GM19455 (cell line): Measurements from ENCODE around the gene SPRY4.
"Not testable (repeated sequence)": the region's sequence is repeated elsewhere in the genome, so short reads cannot be mapped to it uniquely, and the experiment has no call there.

Experiments
- ATAC-seq: cut with Tn5 transposase; IDR thresholded peaks from one replicate; pipeline ENCODE4 v1.9.1; 2021; ENCODE audit not compliant: unreplicated experiment

SPRY4 gene

GRCh38 chr5:142295960-142296860, 28.6 kb downstream of the SPRY4 start:
- ATAC-seq = no peak

DNA sequence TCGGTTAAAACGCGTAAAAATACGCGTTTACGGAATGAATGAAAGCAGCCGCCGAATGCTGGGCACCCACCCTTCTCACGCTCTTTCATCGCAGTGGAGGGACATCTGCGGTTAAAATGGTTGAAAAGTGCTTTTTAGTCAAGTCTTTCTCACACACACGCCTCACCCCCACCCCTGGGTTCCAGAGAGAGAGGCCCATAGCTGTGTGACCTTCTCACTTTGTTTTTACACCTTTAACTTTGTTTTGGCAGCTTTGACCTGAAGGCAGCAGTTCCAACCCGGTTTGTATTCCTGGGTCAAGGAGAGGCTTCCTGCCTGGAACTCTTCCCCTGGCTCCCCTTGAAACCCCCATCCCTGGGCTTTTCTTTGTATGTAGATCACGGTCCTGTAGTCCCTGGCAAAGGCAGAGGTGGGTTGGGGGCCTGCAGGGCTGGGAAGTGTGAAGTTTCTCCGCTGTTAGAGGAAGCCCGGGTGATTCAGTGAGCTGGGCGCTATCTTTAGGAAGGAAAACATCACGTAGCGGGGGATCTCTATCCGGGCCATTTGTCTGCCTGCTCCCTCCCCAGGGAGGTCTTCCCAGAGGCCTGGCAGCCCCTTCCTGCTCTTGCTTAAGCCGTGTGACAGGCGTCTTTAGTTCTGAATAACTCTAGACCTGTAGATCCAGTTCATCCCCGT, 29.6 kb downstream of the SPRY4 start:
- no peak for ATAC-seq

GRCh38 chr5:142293486-142293885, 31.3 kb downstream of the SPRY4 start:
- ATAC-seq = no peak

DNA sequence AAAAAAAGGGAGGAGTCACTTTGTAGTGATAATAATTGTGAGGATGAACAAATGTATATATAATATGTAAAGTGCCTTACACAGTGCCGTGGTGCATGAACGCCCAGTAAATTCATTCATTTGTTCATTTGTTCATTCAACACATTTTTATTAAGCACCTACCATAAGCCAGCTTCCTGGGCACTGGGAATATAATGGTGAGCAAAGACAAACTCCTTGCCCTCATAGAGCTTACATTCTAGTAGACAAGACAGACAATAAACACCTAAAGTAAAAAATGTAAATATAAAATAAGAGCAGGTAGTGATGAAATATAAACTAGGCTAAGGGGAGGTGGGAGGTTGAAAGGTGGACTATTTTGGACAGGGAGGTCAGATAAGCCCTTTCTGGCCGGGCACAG, 32.0 kb downstream of the SPRY4 start:
- no peak for ATAC-seq

DNA sequence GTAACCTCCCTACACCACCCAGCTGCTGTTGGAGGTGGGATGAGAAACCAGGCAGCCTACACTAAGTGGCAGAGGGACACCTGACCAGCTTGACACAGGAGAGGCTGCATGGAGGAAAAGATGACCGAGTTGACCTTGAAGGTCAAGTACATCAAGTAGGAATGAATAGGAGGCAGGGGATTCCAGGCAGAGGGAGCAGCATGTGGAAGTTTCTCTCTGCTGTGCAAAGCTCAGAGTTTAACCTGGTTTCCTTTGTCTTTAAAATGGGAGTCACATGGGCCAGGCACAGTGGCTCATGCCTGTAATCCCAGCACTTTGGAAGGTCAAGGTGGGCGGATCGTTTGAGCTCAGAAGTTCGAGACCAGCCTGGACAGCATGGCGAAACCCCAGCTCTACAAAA, 32.6 kb downstream of the SPRY4 start:
- no peak for ATAC-seq

GRCh38 chr5:142290577-142291299, 34.1 kb downstream of the SPRY4 start:
- ATAC-seq = no peak

GRCh38 chr5:142289708-142290576, 34.9 kb downstream of the SPRY4 start:
- ATAC-seq = no peak

- no peak for ATAC-seq
Measured at GRCh38 chr5:142287973-142288313, 36.9 kb downstream of the SPRY4 start.

GRCh38 chr5:142287096-142287972, 37.5 kb downstream of the SPRY4 start:
- ATAC-seq = no peak

- ATAC-seq = no peak
Measured at GRCh38 chr5:142286111-142286510, 38.7 kb downstream of the SPRY4 start.

GRCh38 chr5:142283304-142283703, 41.5 kb downstream of the SPRY4 start:
- no peak for ATAC-seq

DNA sequence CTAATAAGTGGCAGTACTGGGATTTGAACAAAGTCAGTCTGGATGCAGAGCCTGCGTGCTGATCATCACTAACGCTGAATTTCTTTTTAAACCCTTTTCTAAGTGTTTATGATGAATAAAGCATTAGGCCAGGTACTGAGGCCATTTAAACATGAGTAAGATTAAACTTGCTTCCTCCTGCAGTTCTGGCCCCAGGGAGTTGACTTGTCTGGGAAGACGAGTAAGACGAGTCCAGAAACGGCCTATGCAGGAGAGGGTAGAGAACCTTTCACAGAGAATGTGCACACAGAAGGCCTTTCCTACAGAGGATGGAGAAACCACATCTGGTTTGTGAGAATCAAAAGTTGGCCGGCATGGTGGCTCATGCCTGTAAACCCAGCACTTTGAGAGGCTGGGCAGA, 42.9 kb downstream of the SPRY4 start:
- no peak for ATAC-seq

DNA sequence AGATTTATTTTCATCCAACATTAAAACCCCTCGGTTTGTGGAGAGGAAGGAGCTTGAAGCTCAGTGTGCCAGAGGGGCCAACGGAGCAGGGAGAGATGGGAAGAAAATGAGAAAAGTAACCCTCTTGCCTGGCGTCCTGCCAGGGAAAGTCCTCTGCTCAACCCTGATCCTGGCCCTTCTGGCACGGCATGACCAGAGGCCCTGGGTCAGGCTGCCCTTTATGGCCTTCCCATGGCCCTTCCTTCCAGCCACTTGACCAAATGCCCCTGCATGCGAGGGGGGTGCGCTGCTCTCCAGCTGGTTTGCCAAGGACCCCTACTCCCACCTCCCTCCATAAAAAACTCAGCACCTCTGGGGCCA, 43.8 kb downstream of the SPRY4 start:
- no peak for ATAC-seq

GRCh38 chr5:142280066-142281007, 44.5 kb downstream of the SPRY4 start:
- no peak for ATAC-seq

GRCh38 chr5:142278627-142279026, 46.2 kb downstream of the SPRY4 start:
- ATAC-seq = no peak

DNA sequence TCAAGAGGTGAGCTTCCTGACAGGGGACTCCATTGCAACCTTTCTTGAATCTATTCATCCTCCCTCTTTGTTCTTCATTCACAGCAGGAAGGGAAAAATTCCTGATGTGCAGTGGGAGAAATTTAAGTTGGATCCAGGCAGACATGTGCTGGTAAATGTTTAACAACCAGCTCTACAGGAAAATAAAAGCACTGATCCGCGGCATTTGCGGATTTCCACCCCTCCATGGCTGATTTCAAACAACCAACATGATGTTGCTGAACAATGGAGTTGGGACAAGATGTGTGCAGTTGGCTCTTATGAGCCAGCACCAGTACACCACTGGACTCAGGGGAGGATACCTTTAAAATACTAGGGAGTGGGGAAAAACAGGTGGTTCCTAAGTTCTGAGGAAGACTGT, 47.0 kb downstream of the SPRY4 start:
- ATAC-seq = no peak

DNA sequence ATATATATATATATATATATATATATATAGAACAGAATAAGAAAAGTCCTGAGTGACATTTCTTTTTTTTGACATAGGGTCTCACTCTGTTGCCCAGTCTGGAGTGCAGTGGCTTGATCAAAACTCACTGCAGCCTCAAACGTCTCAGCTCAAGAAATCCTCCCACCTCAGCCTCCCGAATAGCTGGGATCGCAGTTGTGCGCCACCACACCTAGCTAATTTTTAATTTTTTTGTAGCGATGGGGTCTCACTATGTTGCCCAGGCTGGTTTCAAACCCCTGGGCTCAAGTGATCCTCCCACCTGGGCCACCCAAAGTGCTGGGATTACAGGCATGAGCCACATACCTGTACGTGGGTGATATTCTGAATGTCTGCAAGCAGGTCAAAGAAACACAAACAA, 48.3 kb downstream of the SPRY4 start:
- no peak for ATAC-seq

DNA sequence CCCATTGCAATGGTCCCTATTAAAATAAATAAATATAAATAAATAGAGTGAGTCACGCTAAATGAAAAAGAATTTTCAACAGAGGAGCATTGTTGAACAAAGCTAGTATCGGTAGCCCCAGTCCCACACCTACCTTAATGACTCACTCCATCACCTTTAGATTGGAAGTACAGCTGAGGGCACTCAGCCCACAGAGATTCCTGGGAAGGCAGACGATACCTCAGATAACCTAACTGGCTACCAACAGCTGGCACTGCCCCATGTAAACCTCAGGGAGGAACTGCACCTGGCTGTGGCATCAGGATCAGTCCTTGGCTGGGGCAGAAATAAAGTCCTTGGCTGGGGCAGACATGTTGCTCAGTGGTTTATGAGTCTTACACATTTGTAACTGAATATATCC, 49.3 kb downstream of the SPRY4 start:
- ATAC-seq = no peak

DNA sequence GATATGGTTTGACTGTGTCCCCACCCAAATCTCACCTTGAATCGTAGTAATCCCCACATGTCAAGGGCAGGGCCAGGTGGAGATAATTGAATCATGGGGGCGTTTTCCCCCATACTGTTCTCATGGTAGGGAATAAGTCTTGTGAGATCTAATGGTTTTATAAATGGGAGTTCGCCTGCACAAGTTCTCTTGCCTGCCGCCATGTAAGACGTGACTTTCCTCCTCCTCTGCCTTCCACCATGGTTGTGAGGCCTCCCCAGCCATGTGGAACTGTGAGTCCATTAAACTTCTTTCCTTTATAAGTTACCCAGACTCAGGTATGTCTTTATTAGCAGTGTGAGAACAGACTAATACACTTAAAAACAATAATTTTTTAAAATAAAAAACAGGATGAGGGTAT, 52.2 kb downstream of the SPRY4 start:
- not testable (repeated sequence) for ATAC-seq
